SK-N-SH (cell line): Measurements from ENCODE around the gene WDR33.

Experiments used
- CHD2 ChIP-seq: fragments of 150-350 bp; IDR thresholded peaks from 2 replicates; pipeline ENCODE4 v1.6.1; 2018; ENCODE audit warnings: low read length; ENCODE audit not compliant: partially characterized antibody
- FOXJ3 ChIP-seq: sonication (generic); formaldehyde crosslinking; IDR thresholded peaks from 2 replicates; pipeline ENCODE4 v1.5.1; 2020; ENCODE audit warnings: mild to moderate bottlenecking, missing genetic modification reagents
- NFIC ChIP-seq: IDR thresholded peaks from 2 replicates; pipeline ENCODE4 v1.4.0; 2012; ENCODE audit warnings: borderline replicate concordance
- POLR2AphosphoS5 ChIP-seq: IDR thresholded peaks from 2 replicates; pipeline ENCODE4 v1.6.1; 2012; ENCODE audit warnings: low read depth, low read length
- REST ChIP-seq: IDR thresholded peaks from 2 replicates; pipeline ENCODE4 v1.6.1; 2012; ENCODE audit warnings: mild to moderate bottlenecking, low read depth, low read length, moderate library complexity
- RFX5 ChIP-seq: IDR thresholded peaks from 2 replicates; pipeline ENCODE4 v1.6.1; 2012; ENCODE audit warnings: mild to moderate bottlenecking, improper control_type of control experiment, low read length
- YY1 ChIP-seq: IDR thresholded peaks from 2 replicates; pipeline ENCODE4 v1.4.0; 2012; ENCODE audit warnings: low read depth, mild to moderate bottlenecking
- TF ChIP-seq, protein P1 (sequence below): fragments of 200-600 bp; sonication (generic); IDR thresholded peaks from 2 replicates; pipeline ENCODE4 v1.6.1; 2017; ENCODE audit warnings: antibody characterized with exemption, mild to moderate bottlenecking, moderate library complexity

DNA sequence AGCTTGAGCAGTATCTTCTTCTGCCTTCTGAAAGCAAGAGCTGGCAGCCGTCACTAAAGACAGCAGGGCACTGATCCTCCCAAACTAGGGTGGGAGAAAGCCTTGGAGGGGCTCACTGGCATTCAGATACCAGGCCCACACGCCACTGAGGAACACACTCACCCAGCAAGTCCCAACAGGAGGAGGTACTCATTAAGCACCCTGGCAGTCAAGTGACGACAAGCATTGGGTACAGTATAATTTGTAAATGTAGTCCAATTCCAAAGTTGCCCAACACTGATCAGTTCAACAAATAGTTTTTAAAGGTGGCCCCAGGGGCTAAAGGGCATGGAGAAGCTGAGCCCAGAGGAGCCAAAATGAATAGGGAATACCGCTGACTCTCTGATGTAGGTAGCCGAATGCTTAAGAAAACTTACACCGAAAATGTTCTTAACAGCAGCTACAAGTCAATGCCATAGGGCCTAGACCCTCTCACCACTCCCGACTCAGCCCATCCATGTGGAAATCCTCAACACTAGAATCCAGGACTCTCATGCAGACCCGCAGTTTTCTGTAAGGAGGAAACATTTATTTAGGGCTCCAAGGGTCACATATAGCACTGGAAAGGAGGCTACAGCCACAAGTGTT is 145.6 kb downstream of the WDR33 start:
- TF ChIP-seq FOXJ3 (CRISPR knock-in tag) (no peak), CHD2 (no peak), POLR2AphosphoS5 (no peak), YY1 (no peak), NFIC (no peak), REST (no peak), RFX5 (no peak)
- TF ChIP-seq, protein P1, sequence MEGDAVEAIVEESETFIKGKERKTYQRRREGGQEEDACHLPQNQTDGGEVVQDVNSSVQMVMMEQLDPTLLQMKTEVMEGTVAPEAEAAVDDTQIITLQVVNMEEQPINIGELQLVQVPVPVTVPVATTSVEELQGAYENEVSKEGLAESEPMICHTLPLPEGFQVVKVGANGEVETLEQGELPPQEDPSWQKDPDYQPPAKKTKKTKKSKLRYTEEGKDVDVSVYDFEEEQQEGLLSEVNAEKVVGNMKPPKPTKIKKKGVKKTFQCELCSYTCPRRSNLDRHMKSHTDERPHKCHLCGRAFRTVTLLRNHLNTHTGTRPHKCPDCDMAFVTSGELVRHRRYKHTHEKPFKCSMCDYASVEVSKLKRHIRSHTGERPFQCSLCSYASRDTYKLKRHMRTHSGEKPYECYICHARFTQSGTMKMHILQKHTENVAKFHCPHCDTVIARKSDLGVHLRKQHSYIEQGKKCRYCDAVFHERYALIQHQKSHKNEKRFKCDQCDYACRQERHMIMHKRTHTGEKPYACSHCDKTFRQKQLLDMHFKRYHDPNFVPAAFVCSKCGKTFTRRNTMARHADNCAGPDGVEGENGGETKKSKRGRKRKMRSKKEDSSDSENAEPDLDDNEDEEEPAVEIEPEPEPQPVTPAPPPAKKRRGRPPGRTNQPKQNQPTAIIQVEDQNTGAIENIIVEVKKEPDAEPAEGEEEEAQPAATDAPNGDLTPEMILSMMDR: no peak
